ENCODE measurements around the gene HMX1.

DNA sequence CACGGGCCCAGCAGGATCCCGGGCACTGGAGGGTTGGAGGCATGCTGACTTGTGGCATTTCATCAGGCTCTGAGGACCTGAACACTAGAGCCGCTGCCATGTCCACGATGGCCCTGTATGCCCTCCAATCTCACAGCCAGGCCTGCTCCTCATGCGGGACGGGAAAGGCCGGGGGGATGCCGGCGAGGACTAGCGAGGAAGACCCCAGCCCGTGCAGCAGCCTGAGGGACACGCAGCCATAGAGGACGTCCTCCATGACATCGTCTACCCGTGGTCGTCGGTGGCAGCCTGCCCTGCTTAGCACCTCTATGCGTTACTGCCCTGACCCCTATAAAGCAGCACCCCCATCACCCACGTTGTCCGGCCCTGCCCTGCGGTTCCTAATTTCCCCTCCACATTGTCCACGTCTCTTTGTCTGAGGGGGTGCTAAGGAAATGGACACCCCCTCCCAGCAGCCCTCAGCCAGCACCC is 32.6 kb downstream of the HMX1 start:
- TF ChIP-seq POLR2A (IDR thresholded peaks at IDR 0.05; ENCODE audit: extremely low read depth, insufficient read length), result no peak
- TF ChIP-seq, protein P1, sequence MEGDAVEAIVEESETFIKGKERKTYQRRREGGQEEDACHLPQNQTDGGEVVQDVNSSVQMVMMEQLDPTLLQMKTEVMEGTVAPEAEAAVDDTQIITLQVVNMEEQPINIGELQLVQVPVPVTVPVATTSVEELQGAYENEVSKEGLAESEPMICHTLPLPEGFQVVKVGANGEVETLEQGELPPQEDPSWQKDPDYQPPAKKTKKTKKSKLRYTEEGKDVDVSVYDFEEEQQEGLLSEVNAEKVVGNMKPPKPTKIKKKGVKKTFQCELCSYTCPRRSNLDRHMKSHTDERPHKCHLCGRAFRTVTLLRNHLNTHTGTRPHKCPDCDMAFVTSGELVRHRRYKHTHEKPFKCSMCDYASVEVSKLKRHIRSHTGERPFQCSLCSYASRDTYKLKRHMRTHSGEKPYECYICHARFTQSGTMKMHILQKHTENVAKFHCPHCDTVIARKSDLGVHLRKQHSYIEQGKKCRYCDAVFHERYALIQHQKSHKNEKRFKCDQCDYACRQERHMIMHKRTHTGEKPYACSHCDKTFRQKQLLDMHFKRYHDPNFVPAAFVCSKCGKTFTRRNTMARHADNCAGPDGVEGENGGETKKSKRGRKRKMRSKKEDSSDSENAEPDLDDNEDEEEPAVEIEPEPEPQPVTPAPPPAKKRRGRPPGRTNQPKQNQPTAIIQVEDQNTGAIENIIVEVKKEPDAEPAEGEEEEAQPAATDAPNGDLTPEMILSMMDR (IDR thresholded peaks at IDR 0.05; ENCODE audit: low read depth, low read length), result no peak
- no peak for TF ChIP-seq MAX (IDR thresholded peaks at IDR 0.05; ENCODE audit: low read depth, low read length)

Measured in NB4 (cell line).